ENCODE measurements around the gene UNG. TPM values are rescaled to one million over a fixed set of nuclear protein-coding genes. Genes with fewer than 3 reads are reported as not detected.

The UNG gene
- total RNA-seq, 1 experiment from 2014 or later, result 188 TPM

DNA sequence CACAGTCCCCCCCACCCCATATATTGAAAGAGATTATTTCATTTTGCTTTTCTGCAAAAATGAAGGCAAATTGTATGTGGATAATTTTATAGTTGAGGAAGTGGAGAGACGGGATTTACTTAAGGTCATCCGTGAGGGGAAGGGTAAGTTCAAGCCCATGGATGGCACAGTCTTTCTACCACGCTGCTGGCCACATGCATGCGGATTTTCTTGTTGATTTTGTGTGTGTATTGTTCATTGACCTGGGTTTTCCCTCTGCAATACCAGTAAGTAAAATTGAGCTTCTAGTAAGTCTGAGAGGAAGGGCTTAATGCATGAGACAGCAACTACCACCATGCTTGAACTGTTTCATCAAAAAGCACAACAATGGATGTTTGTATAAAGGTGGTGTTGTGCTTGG is 54.1 kb downstream of the UNG start:
- no peaks in the 10 kb centered on the region for H3K9me3 Mint-ChIP-seq
- peaks cover 13% of the 10 kb centered on the region in 2 experiments for H3K4me1 Mint-ChIP-seq
- 100% methylated on average over 2 of the region's 4 CpGs for WGBS (ENCODE audit: extremely low coverage, insufficient read length, low lambda C conversion rate)
- peaks cover 22% of the 10 kb centered on the region for H3K27me3 Mint-ChIP-seq (ENCODE audit: low read depth)
- no peak overlapping the region for H2BK120ac ChIP-seq (ENCODE audit: low read depth, low read length, poor library complexity, severe bottlenecking)
- H3K36me3 Mint-ChIP-seq (ENCODE audit: insufficient read depth in 1 of 3, low read depth in 3 of 3), result no peaks in the 10 kb centered on the region
- no peak overlapping the region for H3K4ac ChIP-seq (ENCODE audit: low read depth, low read length)
- H3K18ac ChIP-seq (ENCODE audit: insufficient read length, low read depth, low read length), result no peak overlapping the region
- no peak overlapping the region for H3K14ac ChIP-seq (ENCODE audit: insufficient read depth, low read length)
- H3K79me1 ChIP-seq (ENCODE audit: insufficient read depth, low read depth, low read length, poor library complexity, severe bottlenecking), result no peaks in the 10 kb centered on the region
- H2AFZ ChIP-seq (ENCODE audit: low read length), result no peak overlapping the region
- H2BK20ac ChIP-seq (ENCODE audit: low read depth, low read length, poor library complexity, severe bottlenecking), result no peak overlapping the region
- peaks cover 8% of the 10 kb centered on the region for H3K23me2 ChIP-seq (ENCODE audit: insufficient read length, low read depth, low read length, poor library complexity, severe bottlenecking)
- no peak overlapping the region for H3K27ac Mint-ChIP-seq
- H4K8ac ChIP-seq (replicated peaks; ENCODE audit: insufficient read length, low read depth, low read length), result no peak overlapping the region
- no peaks in the 10 kb centered on the region for H3K27me3 ChIP-seq (ENCODE audit: insufficient read depth, low read length)
- no peaks in the 10 kb centered on the region for H3K4me1 ChIP-seq (ENCODE audit: insufficient read depth, low read length)
- no peak overlapping the region for H2BK15ac ChIP-seq (ENCODE audit: low read depth, low read length)
- H3T11ph ChIP-seq (ENCODE audit: low read length), result no peak overlapping the region
- no peaks in the 10 kb centered on the region for H3K79me2 ChIP-seq (ENCODE audit: insufficient read depth, low read length)
- no peak overlapping the region for H3K23ac ChIP-seq (ENCODE audit: insufficient read length, low read depth, low read length)
- TF ChIP-seq, protein P1, sequence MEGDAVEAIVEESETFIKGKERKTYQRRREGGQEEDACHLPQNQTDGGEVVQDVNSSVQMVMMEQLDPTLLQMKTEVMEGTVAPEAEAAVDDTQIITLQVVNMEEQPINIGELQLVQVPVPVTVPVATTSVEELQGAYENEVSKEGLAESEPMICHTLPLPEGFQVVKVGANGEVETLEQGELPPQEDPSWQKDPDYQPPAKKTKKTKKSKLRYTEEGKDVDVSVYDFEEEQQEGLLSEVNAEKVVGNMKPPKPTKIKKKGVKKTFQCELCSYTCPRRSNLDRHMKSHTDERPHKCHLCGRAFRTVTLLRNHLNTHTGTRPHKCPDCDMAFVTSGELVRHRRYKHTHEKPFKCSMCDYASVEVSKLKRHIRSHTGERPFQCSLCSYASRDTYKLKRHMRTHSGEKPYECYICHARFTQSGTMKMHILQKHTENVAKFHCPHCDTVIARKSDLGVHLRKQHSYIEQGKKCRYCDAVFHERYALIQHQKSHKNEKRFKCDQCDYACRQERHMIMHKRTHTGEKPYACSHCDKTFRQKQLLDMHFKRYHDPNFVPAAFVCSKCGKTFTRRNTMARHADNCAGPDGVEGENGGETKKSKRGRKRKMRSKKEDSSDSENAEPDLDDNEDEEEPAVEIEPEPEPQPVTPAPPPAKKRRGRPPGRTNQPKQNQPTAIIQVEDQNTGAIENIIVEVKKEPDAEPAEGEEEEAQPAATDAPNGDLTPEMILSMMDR (conservative IDR thresholded peaks at IDR 0.05), result no peak
- no peak overlapping the region for H3K4me2 ChIP-seq (ENCODE audit: insufficient read depth, insufficient read length, low read length)
- no peak overlapping the region for H3K9ac ChIP-seq (ENCODE audit: extremely low read depth, insufficient read length, low read length)
- no peak overlapping the region for H4K91ac ChIP-seq (ENCODE audit: insufficient read length, low read depth, low read length)
- no peaks in the 10 kb centered on the region for H4K20me1 ChIP-seq (ENCODE audit: control insufficient read depth, insufficient read depth, insufficient read length)
- DNase-seq, result no peak
- H3K27ac ChIP-seq (ENCODE audit: insufficient read length, low read depth, low read length), result no peak overlapping the region
- H2BK5ac ChIP-seq (ENCODE audit: insufficient read length, low read length), result no peak overlapping the region
- no peak overlapping the region for H3K4me3 Mint-ChIP-seq
- no peak overlapping the region for H2AK5ac ChIP-seq (ENCODE audit: insufficient read length, low read length)
- no peak overlapping the region for H2BK12ac ChIP-seq (ENCODE audit: insufficient read length, low read depth, low read length)
- no peak overlapping the region for H4K5ac ChIP-seq (ENCODE audit: insufficient read length, low read depth, low read length)
- no peaks in the 10 kb centered on the region for H3K9me3 ChIP-seq (ENCODE audit: control insufficient read depth, low read depth, low read length)
- H3K56ac ChIP-seq (ENCODE audit: insufficient read length, low read depth, low read length), result no peak overlapping the region
